Activated CD8-positive, alpha-beta memory T cell treated with anti-CD3 and anti-CD28 coated beads, Interleukin-2, amount 50 U/mL, for 48 hours (primary cell): ENCODE measurements around the gene C3.

Source experiments
- DNase-seq: peaks from one replicate; pipeline ENCODE4 v3.0.0-alpha.2; 2020

C3 gene

DNA sequence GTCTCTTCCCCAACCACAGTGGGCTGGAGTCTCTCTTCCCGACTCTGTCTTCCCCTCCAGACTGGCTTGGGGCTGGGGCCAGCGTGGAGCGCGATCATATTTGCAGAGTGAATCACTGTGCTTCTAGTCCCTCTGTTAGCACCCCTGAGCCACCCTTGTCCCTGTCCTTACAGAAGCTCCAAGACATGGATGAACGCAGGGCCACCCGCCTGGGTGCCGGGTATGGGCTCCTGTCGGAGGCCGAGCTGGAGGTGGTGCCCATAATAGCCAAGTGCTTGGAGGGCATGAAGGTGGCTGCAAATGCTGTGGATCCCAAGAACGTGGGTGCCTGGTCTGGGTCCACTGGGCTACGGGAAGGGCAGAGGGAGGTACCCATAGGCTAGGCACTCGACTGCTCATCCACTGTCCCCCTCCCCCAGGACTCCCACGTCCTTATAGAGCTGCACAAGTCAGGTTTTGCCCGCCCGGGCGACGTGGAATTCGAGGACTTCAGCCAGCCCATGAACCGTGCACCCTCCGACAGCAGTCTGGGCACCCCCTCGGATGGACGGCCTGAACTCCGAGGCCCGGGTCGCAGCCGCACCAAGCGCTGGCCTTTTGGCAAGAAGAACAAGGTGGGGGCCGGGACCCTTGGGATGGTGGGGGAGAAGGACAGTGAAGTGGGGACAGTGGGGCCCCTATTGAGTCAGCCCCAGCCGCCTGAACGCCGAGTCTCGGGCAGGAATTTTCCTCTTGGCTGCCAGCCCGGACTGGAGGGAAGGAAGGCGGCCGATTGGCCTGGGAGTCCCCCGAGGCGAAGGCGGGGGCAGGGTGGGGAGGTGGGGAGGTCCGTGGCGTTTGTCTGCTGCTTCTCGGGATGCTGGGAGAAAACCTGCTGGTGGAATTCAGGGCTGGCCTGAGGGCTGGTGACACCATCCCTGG, 24.2 kb upstream of the C3 start:
- DNase-seq: no peak

DNA sequence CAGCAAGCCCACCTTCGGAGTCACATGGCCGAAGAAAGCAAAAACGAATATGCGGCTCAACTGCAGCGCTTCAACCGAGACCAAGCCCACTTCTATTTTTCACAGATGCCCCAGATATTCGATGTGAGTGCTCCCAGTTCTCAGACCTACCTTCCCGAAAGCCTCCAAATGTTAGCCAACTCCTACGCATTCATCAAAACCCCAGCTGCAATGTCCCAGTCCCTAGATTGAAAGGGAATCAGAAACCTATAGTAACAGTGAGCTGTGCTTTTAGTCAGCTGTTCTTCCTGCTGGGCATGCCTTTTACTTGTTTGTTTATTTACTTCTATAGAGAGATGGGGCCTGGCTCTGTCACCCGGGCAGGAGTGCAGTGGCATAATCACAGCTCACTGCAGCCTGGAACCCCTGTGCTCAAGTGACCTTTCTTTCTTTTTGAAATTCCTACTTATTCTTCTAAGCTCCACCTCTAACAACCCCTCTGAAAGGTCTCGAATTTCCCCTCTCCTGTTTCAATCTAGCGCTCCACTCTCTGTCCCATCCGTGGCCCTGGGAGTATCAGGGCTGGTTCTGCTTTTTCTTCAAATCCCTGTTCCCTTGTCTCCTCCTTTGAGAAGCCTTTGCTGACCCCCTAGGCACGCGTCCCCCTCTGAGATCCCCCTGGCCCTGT, 23.4 kb upstream of the C3 start:
- no peak for DNase-seq

DNA sequence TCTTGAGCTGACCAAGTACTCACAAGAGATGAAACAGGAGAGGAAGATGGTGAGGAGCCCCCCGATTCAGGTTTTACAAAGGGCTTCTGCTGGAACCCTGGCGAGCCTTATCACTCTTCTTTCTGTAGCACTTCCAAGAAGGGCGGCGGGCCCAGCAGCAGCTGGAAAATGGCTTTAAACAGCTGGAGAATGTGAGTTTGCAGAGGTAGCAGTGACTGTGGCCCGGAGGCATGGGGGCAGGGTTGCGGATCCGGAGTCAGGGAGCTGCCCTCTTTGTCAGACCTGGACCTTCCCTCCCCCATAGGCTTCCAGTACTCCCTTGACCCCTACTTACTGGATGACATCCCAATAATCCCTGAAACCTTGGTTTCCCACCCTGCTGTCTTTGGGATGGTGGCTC, 22.6 kb upstream of the C3 start:
- no peak for DNase-seq

DNA sequence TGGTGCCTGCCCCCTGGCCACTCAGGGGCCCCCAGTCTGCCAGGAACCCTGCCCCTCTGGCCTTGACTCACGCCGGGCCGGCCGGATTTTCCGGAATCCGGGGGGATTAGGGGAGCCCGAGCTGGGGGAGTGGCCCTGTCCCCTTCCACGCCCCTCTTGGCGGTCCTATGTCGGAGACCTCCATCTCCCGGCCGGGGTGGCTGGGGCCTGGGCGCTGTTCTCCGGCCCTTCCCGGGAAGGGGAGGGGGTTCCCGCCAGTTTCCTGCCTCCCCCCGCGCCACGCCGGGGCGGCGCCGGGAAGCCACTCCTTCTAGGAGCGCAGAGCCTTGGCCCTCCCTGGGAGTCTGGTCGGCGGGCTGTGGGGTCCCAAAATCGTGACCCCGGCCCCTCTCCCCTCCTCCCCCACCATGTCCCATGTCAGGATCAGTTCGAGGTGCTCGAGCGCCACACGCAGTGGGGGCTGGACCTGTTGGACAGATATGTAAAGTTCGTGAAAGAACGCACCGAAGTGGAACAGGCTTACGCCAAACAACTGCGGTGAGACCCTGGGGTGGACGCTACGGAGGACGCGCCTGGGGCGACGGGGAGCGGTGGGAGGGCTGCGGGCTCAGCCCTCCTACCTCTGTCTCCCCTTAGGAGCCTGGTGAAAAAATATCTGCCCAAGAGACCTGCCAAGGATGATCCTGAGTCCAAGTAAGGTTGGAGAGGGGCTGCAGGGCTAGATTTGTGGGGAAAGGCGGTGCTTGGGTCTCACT, 20.3 kb upstream of the C3 start:
- DNase-seq: peak; percentile 66

DNA sequence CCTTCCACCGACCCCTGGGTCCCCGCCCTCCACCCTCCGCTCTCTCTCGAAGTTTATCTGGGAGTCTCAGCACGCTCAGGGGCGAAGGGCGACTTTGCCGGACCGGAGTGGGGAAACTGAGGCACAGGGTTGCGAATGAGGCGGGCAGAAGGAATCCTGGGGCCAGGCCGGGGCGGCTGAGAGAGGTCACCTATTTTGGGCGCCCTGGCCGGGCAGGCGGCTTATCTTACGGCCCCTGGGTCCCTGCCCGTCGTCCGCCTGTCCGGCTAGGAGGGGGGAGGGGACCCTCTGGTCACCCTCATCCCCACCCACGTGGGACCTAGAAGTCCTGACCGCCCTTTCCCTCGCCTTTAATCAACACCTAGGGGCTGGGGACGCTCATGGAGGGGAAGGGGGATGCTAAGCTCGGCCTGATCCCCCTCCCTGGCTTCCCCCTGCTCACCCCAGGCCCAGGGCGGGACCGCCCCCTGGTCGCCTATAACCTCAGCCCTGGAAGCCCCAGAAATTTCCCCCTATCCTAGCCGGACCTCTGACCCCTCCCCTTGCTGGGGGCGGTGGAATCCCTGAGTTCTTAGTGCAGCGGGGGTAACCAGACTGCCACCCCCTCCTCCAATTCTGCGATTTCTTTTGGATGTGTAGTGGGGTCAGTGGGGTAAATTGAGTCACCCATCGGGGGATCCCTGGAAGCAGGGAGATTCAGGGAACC, 19.6 kb upstream of the C3 start:
- DNase-seq: no peak

DNA sequence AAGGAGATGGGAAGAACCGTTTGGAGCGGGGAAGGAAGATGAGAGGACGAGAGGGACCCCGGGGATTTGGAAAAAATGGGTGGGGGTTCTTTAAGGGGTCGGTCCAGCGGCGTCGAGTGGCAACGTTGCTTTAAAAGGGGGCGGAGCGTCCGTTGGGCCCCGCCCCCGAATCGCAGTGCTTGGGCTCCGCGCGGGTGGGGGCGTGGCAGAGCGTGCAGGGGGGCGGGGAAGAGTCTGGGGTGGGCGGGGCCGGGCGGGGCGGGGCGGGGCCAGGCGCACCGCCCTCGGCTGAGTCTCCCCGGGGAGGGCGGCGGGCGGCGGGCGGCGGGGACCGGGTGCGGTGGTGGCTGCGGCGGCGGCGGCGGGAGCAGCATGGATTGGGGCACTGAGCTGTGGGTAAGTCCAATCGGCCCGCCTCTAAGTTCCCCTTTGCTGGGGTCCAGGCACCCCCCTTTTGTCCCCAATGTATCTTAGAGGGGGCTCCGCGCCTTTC, 19.0 kb upstream of the C3 start, which contains the start of gene TRIP10:
Gene TRIP10 (plus strand): TSS at position 291 of the 493 bp plus-strand sequence. CDS start 82 bp downstream, at position 373.
- DNase-seq: peak; percentile 92

DNA sequence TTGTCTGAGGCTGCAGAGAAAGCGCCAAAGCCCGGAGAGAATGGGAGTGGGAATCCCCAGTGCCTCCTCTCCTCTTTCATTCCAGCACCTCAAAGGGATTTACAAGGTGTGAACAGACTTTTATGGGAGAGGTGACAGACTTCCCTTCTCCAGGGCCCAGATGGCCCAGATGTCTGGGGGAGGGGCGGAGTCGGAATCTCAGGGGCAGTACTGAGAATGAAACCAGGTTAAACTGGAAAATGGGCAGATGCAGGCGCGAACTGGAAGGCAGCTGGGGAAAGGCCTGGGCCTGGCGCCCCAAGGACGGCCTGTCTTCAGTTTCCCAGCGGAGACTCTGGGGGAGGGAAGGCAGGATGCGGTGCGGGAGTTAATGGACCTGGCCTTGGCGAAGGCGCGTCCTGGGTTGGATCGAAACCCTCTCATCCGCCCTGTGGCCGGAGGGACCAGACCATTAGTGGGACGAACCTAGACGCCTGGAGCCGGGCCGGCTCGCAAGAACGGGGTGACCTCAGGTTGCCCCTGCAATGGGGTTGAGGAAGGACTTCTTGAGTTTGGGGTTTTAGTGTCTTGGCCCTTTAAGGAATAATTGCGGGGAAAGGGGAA, 18.4 kb upstream of the C3 start:
- peak; percentile 71 for DNase-seq

DNA sequence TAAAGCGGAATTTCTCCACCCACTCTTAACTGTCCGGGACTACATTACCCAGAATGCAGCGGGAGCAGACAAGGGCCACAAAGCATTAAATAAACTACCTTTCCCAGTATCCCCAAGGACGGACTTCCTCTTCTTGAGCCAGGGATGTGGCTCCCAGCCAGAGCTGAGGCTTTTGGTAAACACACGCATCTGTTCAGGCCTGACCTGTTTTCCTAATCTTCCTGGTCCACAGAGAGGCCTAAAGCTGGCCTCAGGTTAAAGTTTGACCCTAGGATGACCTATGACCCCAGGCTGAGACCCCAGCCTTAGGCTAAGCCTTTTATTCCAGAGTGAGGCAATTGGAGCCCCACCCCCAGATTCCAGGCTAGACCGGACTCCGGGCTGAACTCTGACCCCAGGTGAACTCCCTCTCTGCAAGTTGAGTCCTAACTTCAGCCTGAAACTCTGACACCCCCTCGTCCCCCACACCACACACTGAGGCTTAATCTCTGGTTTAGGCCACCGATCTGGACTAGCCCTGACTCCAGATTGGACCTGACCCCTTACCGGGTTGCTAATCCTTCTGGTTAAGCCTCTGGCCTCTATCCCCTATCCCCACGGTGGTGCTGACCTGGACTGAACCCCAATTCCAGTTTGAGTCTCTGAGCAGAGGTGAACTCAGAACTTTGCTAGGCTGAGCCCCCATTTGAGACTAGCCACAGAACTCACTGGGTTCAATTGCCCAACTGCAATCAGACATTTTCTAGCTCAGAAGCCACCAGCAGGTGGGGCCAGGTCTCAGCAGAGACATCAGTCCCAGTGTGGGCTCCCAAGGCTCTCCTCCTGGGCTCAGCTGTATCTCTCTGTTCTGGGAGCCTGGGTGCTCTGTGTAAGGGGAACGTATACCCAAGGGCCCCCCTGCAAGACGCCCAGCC, 17.7 kb upstream of the C3 start:
- peak; percentile 83 for DNase-seq

DNA sequence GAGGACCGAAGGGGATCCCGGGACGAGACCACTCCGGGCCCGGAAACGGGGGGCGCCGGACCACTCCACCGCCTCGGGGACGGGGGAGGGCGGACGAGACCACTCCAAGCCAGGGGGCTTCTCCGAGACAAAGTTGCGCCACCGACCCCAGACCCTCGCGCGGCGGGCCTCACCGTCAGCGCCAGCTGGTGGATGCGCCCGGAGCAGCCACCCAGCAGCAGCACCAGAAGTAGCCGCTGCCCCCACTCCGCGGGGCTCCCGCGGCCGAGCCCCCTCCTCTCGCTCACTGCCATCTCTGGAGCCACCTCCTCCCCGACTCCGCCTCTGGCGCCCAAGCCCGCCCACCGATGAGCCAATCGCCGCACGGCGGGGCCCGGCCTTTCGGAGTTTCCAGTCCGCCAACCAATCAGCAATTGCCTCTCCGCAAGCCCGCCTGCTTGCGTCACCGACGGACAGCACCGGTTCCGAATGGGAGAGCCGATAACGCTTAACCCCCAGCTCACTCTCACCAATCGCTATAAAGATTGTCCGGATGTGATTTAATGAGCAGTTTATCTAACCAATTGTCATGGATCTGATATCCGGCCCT, 16.9 kb upstream of the C3 start, which contains the start of gene GPR108:
Gene GPR108 (minus strand): TSS at position 297 of the 589 bp plus-strand sequence. CDS start 4 bp downstream, at position 293.
- peak; percentile 98 for DNase-seq

DNA sequence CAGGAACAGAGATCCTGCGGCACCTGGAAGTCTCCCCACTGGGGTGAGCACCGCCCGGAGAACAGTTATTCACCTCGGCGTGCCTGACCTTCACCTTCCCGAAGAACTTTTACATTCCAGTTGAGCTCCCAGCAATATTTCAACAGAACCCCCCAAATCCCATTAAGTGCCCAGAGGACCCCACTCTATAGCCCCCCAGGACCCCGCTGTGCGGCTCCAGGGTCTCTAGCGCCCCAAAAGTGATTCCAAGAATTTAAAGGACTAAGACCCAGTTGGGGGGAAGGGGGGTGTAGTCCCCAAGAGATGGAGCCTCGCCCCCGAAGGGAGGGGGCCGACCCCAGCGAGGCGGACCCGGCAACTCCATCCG, 16.4 kb upstream of the C3 start:
- DNase-seq: no peak

DNA sequence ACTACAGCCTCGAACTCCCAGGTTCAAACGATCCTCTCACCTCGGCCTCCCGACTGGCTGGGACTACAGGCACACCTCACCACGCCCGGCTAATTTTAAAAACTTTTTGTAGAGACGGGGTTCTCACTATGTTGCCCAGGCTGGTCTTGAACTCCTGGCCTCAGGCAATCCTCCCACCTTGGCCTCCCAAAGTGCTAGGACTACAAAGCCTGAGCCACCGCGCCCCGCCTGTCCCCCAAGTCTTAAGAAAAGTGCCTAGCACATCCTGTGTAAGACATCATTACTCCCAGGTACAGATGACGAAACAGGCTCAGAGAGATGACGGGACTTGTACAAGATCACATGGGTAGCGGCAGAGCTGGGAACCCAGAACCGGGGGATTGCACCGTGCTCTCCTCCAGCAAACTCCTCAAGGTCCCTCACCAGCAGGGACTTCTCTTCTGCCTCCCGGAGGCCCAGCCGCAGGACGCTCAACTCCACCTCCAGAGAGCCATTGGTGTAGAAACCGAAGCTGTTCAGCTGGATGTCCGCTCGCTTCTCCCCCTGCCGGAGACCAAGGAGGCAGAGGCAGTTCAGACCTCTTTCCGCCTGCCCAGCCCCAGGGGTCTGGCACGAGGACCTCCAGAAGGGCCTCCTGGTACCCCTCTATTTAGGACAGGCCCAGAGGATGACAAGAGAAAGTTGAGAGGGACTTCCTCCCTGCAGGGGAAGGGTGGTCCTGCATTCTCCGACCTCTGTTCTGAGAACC, 15.9 kb upstream of the C3 start:
- DNase-seq: peak; percentile 83

DNA sequence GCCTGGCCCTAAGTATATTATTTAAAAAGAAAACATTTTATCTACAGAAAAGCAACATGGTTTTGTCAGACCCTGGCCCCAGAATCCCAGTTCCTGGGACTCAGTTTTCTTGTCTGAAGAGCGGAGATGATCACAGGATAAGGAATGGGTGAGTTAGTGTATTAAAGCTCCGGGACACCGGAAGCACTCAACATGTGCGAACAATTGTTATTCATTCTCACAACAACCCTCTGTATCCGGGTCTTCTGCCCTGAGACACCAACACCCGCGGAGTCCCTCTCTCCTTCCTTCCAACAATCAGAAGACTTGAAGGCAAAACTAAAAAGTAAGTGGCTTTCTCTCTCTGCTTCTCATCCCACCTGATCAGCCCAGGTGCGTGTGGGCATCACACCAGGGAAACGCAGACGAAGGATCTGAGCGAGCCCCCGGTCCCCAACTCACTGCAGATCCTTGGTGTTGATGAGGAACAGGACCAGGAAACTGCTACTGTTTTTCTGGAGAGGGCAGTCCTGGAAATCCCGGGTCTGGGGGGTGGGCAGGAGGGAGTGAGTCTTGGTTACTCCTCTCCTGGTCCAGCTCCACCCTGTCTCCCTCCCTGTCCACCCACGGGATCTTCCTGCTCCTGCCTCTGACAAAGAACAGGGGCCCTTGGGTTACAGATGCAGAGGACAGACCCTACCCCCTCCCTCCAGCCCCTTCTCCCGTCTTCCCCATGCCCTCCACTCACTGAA, 14.9 kb upstream of the C3 start:
- no peak for DNase-seq

DNA sequence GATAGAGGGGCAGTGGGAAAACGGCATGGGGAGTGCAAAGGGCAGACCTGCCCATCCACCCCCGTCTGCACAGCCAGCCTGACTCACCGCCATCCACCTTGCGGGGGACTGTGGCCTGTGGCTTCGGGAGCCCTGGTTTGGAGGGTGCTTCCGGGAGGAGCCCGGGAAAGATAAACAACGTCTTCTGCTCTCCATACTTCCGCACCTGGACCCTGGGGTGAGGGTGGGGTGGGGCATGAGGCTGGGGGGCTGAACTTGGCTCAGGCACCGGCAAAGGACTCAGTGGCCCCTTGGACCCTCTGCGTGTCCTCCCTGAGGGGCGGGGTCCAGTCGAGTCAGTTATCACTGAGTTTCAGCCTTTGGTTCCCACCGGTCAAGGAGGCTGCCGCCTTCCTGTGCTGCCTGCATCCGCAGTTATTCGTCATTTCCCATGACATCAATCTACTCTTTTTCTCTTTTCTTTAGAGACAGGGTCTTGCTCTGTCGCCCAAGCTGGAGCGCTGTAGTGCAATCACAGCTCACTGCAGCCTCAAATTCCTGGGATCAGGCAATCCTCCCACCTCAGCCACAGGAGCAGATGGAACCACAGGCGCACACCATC, 13.7 kb upstream of the C3 start:
- no peak for DNase-seq

DNA sequence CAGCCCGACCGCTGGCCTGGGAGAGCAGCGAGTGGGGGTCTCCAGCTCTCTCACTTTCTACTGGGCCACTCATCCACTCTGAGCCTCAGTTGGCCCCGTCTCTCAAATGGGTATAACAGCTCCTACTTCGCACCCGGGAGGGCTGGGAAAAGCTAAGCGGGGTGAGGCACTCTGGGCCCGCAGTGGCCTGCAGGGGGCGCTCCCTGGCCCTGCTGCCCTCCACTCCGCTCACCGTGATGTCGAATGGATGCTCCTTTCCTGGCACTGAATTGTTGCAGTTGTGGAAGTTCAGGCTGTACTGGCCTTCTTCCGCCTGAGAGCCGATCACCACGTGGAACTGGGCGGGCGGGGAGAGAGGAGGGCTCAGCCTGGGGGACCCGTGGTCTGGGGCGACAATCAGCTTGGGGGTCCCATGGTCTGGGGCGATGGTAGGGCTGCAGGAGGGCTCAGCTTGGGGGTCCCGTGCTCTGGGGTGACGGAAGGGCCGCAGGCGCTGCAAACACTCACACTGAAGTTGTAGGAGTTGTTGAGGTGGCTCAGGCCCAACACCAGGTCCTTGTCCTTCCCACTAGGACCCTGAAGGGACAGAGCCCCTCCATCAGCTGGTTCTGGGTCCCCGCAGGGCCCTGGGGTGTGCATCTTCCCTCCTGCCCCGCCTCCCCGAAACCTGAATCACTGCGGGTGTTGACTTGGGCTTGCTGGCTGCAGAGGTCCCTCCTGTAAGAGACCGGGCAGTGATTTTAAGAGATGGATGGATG, 13.1 kb upstream of the C3 start:
- DNase-seq: no peak

DNA sequence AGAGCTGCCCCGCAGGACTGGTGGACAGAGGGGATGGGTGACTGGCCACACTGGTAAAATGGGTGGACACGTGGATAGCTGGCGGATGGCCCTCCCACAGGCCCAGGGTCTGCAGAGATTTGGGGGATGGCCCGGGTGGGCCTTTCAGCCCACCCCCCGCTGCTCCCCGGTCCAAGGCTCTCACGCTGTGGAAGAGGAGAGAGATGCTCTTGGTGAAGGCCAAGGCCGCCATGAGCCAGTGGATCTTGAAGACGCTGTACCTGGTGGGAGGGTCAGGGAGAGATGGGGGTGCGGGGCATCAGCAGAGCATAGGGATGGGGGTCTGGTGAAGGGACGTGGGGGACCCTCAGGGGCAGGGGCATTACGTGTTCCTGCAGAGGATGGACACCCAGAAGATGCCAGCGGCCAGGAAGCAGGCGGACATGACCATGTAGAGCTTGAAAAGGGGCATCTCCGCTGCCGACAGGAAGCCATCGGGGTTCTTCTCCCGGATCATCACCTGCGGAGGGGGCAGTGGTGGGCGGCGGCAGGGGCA, 12.4 kb upstream of the C3 start:
- no peak for DNase-seq

DNA sequence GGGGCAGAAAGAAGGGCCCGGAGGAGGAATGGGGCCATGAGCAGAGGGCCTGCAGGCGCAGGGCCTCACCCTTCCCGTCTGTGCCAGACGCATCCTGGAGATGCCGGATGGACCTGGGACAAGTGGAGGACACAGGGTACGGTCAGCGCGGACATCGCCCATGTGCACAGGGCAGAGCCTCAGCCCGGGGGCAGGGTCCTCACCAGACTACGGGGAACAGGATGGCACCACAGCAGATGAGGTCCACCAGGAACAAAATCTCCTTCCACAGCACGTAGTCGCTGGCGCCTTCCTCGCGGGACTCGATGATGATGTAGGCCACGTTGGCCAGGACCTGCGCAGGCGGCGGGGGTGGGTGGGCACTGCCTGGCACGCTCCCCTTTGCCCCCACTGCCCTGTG, 11.4 kb upstream of the C3 start:
- DNase-seq: no peak

DNA sequence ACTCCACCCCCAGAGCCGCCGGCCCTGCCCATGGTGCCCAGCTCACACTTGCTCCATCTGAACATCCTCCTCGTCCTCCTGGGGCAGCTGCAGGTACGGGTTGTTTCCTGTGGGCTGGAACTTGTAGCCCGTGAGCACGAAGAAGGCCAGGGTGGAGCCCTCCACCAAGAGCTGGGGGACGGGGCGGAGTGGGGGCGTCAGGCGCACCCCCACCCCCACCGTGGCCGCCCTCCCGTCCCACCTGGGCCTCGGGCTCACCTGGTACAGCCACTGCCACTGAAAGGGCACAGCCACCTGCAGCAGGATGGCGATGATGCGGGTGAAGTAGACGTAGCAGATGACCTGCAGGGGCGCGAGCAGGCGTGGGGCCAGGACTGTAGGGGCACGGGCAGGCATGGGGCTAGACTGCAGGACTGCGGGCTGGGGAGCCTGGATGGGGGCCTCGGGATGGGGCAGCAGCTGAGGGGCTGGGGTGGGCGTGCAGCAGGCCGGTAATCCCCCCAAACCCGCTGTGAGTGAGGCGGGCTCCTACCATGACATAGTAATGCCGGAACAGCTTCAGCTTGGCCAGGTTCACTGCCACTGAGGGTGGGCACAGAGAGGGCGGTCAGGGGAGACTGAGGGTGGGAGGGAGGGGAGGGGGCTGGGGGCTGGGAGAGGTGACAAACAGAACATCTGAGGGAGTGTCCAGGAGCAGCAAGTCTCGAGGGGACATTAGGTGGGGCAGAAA, 10.7 kb upstream of the C3 start:
- no peak for DNase-seq
